GM13976 (cell line): Measurements from ENCODE around the gene GLI3.

Source experiments
- DNase-seq: peaks from one replicate; pipeline ENCODE4 v3.0.0; 2012; ENCODE audit warnings: low spot score
- in situ Hi-C: fragments of 300-500 bp; cut with MboI; formaldehyde crosslinking; loops from one replicate; pipeline ENCODE4 v1.12.0; 2022; ENCODE audit warnings: low sequenced_read_pairs, mixed read lengths, inconsistent platforms; ENCODE audit not compliant: unreplicated experiment
- TF ChIP-seq, protein P1 (sequence below): IDR thresholded peaks from 2 replicates; pipeline ENCODE4 v1.5.1; 2012; ENCODE audit warnings: borderline replicate concordance, mild to moderate bottlenecking; ENCODE audit not compliant: insufficient read depth; ENCODE audit errors: extremely low read depth, missing control alignments, control extremely low read depth

GLI3 gene

DNA sequence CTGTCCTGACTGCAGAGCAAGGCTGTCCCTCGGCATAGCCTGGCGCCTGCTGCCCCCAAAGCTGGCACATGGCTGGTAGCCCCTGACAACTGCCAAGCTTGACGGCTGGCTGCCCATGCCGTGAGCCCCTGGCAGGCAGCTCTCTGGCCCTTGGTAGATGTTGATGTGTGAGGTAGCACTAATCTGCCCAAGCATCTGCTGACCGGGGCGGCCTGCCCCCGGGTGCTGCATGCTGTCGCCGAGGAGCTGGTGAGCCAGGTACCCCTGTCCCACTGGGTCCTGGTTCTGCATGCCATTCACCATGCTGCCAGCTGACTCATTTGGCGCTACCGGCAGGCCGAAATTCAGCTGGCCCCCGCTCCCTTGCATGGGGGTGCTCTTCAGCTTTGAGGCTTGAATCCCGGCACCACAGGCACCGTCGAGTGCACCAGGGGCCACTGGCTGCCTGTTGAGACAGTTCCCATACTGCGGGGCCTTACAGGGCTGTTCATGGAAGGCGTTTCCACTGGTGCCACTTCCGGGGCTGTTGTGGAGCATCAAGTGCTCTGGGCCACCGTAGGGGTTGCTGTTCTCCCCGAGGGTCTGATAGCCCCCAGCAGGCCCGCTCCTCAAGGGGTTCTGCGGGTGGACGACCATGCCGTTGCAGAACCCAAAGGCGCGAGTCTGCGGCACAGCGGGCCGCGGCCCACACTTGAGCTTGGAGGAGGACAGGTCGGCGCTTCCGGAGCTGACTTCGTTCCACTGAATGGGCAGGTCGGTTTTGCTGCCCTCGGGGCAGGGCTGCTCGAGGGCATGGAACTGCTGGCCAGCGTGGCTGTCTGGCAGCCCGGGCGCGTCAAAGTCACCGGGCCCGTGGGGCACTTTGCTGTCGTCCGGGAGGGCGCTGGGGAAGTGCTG lies 271.9 kb downstream of the GLI3 start:
- no peak for DNase-seq
- TF ChIP-seq, protein P1, sequence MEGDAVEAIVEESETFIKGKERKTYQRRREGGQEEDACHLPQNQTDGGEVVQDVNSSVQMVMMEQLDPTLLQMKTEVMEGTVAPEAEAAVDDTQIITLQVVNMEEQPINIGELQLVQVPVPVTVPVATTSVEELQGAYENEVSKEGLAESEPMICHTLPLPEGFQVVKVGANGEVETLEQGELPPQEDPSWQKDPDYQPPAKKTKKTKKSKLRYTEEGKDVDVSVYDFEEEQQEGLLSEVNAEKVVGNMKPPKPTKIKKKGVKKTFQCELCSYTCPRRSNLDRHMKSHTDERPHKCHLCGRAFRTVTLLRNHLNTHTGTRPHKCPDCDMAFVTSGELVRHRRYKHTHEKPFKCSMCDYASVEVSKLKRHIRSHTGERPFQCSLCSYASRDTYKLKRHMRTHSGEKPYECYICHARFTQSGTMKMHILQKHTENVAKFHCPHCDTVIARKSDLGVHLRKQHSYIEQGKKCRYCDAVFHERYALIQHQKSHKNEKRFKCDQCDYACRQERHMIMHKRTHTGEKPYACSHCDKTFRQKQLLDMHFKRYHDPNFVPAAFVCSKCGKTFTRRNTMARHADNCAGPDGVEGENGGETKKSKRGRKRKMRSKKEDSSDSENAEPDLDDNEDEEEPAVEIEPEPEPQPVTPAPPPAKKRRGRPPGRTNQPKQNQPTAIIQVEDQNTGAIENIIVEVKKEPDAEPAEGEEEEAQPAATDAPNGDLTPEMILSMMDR, result no peak
- in situ Hi-C loops, result loop anchor here (25.0 kb wide), 1 partner anchor 872 kb away; no protein-coding TSS in a partner anchor

DNA sequence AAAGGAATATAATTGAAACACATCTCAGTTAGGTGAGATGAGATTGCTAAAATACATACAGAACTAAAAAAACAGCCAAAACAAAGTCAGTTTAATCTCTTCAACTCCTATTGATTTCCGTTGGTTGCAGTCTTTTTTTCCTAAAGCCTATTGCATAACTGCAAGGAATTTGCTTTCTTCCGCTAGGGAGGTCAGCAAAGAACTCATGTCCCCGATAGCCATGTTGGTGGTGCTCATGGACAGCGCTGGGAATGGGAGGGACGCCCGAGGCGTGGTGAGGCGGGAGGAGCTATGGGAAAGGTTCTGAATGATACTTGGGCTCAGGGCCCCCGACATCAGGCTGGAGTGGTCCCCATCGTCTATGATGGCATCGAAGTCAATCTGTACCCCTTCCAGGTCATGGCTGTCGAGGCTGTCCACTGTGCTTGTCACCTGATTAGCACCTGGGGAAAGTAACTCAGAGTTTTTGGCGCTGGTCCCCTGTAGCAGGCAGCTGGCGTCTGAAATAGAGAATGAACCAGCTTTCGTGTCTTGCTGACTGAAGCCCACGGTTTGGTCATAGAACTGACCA lies 272.7 kb downstream of the GLI3 start:
- in situ Hi-C loops, result loop anchor here (25.0 kb wide), 1 partner anchor 873 kb away; no protein-coding TSS in a partner anchor
- TF ChIP-seq, protein P1, result no peak
- no peak for DNase-seq

DNA sequence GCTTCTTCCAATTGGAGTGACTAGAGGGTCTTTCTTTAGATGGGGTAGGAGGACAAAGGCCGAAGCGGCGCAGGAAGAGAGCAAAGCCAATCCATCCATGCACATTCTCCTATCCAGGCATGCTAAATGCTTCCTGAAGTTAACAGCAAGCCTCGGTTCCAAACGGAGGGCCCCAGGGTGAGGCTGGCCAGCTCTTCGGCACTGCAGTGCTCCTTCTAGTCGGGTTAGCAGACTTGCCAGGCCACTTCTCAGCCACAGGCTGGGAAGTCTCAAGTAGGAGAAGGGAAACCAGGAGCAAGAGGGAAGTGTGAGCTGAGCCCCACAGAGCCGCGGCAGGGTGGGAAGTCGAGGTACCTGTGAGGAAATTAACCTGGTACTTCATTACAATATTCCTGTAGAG lies 280.3 kb downstream of the GLI3 start:
- in situ Hi-C loops, result loop anchor here (25.0 kb wide), 1 partner anchor 881 kb away; no protein-coding TSS in a partner anchor
- TF ChIP-seq, protein P1, result no peak
- no peak for DNase-seq

DNA sequence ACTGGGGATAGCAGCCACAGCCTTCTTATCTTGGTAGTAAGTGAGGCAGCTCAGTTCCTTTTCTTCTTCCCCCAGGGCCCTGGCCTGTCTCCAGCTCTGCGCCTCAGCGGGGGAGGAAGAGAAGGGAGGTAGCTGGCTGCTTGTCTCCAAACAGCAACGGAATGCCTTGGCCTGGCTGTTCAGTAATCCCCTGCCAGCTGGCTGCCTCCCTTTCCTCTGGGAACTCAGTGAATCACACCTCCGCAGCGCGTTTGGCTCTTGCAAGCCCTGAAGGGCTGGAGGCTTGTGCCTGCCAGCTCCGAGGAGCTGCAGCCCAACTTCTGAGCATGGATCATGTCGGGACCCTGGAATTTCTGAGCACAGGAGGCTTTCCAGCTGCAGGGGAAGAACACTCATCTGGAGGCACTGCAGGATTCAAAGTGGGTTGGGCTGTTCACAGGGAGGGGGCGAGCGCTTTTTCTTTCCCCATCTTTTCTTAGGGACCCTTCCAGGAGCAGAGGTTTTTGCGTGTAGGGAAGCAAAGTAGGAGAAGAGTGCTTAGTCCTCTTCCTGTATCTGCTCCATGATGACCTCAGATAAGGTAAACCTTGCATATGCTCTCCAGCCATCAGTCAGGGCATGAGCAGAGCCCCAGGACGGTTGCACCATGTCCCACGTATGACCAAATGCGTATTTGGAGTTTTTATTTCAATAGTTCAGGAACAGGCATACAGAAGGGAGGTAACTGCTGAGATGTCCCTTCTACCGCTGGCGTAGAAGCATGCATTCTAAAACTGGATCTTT lies 280.9 kb downstream of the GLI3 start:
- in situ Hi-C loops, result loop anchor here (25.0 kb wide), 1 partner anchor 881 kb away; no protein-coding TSS in a partner anchor
- DNase-seq, result no peak
- TF ChIP-seq, protein P1, result no peak

DNA sequence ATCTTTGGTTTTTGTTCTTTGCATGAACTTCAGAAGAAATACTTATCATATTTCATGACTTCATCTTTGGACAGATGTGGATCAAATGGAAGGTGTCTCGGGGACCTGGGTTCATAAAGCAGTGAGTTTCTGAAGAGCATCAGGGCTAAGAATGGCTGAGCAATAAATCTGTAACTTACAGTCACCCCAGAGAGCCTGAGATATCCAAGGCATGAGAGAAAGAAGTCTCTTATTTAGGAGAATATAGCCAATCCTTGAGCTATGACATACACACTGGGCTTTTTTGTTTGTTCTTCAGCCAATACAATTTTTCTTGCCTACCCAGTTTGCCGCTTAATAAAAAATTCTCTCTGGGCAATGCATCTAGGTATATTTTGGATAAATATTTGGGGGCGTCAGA lies 281.6 kb downstream of the GLI3 start:
- in situ Hi-C loops, result loop anchor here (25.0 kb wide), 1 partner anchor 882 kb away; no protein-coding TSS in a partner anchor
- DNase-seq, result no peak
- TF ChIP-seq, protein P1, result no peak

DNA sequence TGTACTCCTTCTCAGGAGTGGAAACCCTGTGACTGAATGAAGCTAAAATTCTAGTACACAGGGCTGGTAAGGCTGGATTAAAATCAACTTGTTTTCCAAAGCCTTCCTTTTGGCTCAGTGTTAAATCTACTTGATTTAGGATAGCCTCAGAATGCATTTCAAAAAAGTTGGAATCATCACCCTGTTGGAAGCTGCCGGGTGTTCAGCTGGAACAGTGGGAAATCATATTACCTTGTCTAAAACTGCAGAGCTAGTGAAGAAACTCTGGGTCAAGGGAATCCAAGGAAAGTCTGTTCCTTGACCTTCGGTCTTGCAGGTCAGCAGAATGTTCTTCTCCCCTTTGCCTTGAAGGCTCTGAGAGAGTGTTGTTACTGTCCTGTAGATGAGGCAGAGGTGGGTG lies 282.0 kb downstream of the GLI3 start:
- DNase-seq, result no peak
- in situ Hi-C loops, result loop anchor here (25.0 kb wide), 1 partner anchor 882 kb away; no protein-coding TSS in a partner anchor
- TF ChIP-seq, protein P1, result no peak
